Hematopoietic multipotent progenitor cell treated with erythropoietin and hydrocortisone succinate and interleukin-3 and kit ligand, for 15 days (in vitro differentiated cells): ENCODE measurements around the gene OR9Q1.
"Not testable (repeated sequence)": the region's sequence is repeated elsewhere in the genome, so short reads cannot be mapped to it uniquely, and the experiment has no call there.

Experiments
- DNase-seq: peaks from one replicate; pipeline ENCODE4 v3.0.0-alpha.2; 2015; ENCODE audit warnings: low spot score

OR9Q1 gene, protein sequence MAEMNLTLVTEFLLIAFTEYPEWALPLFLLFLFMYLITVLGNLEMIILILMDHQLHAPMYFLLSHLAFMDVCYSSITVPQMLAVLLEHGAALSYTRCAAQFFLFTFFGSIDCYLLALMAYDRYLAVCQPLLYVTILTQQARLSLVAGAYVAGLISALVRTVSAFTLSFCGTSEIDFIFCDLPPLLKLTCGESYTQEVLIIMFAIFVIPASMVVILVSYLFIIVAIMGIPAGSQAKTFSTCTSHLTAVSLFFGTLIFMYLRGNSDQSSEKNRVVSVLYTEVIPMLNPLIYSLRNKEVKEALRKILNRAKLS

DNA sequence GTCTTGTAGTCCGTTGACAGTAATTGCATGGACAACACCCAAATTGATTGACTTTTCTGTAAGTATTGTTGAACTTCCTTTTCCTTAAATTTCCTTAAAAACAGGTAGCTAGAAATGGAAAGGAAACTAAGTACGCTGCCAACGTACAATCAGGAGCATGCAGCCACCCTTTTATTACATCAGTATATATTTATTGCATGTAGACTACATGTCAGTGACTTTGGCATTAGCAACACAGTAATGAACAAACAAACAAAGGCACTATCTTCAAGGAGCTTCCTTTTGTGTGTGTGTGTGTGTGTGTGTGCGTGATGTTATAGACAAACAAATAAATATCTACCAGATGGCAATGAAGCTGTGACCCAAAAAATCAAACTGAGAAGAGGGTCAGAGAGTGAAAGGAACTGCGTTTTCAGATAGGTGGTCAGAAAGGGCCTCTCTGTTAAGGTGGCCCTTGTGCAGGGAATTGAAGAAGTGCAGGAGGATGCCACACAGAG lies at the start of gene OR9Q1:
TSS of gene OR9Q1 (plus strand) at position 447 of the 497 bp plus-strand sequence. CDS start 155,564 bp downstream, outside the sequence.
- DNase-seq: no peak

DNA sequence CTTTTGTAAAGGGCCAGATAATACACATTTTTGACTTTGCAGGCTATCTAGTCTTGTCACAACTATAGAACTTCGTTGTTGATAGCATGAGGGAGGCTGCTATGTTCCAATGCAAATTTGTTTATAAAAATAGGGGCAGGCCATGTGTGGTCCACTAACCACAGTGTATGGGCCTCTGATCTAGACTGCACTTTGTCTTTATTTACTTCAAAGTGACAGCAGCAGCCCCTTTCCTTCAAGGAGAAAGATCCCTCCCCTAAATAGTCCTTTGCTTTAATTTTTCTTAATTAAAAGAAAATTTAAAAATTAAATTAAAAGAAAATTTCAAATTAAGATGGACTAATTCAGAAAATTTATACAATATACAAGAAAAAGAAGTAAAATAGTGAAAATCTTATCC lies 49.5 kb upstream of the OR9Q1 start:
- no peak for DNase-seq

DNA sequence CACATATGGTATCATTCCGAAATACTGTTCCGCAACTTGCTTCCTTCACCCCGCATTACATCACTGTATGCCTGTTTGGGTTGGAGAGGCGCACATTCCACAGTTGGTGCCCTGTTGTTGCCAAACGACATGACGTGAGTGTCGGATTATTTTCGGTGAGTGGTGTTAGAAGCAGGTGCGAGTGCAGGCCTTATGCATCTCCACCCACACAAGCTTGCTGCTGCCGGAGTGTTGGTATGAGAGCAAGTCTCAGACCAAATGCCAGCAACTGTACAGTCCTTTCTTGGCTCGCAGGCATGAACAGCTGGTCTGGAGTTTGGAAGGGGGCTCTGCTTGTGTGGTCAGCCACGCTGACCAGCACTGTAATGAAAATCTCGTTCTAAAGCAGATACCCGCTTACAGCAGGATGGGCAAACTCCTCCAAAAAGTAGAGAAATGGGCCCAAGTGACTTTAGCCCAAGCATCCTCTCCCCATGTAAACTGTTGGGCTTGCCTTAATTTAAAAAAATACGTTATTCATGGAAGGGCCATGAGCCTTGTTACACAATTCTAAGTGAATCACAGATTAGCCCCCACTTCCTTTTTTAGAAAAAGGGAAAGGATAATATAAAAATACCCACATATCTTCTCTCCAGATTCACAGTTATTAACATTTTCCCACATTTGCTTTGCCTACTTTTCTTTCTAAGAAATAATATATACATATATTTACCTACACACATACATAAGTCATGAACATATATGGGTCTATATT lies 48.7 kb upstream of the OR9Q1 start:
- no peak for DNase-seq

DNA sequence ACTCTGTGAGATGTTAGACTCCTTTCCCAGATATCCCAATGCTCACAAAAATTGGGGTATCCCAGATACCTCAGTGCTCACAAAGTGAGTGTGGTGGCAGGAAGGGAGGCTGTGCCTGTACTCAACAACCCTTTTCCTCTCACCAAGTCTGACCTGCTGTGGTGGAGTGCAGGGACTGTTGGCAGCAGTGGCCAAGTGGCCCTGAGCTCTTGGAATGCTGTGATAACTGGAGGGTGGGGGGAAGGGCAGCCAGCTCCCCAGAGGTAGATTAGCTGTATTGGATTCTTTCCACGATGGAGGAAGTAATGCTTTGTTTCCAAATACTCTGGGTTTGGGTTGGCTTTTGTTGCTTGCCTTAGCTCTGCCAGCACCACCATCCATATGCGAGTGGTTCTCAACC lies 46.0 kb upstream of the OR9Q1 start:
- no peak for DNase-seq

DNA sequence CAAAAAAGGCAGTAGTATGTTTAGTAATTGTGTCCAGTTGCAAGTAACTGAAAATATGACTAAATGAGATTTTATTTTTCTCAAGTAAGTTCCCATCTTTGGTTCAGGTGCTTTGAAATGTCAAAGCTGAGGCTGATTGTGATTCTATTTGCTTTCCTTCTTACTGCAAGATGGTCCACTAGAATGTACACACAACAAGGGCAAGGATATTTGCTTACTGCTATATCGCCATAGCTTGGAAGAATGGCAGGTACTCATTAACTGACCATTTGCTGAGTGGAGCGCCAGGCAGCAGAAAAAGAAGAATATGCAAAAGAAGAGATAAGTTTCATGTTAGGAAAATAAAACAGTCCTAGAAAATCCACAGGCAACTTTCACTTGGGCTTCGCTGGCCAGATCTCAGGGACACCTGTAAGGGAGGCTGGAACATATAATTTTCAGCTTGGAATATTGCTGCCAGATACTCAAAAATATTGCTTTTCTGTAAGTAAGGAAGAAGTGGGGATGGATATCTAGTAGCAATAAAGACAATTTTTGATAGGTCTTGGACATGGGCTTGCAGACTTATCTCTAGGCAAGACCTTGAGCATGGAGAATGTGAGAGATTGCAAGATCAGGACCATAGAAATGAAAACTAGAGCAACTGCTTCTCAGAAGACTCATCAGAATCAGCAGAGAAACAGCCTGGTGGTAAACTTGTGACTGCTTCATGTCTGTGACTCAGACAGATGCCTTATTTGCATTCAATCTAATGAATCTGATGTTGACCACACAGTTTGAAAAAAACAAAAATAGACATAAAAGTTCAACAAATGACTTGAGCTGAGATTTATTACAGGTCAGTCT lies 44.8 kb upstream of the OR9Q1 start:
- DNase-seq: no peak

DNA sequence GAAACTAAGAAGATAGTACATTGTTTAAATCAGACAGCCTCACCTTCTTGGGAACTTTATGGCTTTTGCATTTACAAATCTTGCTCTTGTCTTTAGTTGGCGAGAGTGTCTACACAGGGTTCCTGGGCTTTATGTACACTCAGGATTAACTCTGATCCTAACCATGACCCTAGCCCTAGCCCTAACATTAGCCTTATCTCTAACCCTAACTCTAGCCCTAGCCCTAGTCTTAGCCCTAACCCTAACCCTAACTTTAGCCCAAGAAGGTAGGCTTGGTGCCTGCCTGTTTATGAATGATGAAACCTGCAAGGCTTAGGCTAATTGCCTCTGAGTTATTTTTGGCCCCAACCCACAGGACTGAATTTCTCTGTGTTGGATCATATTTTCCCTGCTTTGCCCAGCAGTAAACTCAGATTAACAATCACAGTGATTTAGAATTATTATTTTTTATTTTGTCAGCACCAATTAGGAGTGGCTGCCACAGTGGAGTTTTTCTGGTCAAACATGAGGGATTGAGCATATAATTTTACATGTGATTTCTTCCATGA lies 44.1 kb upstream of the OR9Q1 start:
- no peak for DNase-seq

DNA sequence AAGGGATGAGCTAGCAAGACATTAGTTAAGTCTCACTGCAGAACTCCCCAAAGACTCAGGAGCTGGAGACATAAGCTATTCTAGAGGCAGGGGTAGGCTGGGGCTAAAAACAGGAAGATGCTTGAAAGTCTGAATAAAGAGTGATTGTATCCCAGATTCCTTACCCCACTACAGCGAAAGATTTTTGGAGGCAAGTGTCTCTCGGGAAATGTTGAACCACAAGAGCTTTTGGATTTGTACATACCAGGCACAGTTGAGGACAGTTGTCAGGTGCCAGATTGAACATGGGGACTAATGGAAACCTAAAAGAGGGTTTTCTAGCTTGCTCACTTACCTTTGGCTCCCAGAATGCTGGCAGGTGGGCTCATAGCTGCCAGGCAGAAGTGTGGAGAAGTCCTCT lies 43.5 kb upstream of the OR9Q1 start:
- DNase-seq: no peak

DNA sequence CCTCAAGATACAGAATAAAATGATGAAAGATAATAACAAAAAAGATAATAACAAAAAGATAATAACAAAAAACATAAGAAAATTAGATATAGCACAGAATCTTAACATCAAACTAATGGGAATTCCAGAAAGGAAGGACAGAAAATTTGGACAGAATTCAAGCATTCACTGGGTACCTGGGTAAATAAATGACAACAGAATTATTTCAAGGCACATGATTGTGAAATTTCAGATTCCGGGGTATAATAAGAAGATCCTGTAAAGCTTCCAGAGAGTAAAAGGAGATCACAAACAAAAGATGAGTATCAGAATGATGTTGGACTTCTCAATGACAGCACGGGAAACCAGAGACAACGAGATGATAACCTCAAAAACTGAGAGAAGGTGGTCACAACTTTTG lies 42.1 kb upstream of the OR9Q1 start:
- DNase-seq: no peak

DNA sequence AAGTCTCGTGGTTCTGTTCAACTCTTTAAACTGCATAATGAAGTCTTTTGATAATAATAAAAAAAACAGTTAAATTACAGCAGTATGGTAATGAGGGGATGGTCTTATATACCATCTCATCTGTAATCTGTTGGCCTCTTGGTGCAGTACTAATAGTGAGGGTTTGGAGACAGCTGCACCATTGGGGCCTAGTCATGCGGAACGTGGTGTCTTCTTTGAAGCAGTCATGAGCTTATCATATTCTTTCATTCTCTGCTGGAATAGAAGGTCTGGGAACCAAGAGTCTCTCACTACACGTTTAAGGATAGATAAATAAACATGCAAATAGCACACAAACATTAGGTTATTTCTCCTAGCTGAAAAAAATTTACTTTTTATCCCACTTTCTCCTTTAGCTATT lies 40.9 kb upstream of the OR9Q1 start:
- no peak for DNase-seq

DNA sequence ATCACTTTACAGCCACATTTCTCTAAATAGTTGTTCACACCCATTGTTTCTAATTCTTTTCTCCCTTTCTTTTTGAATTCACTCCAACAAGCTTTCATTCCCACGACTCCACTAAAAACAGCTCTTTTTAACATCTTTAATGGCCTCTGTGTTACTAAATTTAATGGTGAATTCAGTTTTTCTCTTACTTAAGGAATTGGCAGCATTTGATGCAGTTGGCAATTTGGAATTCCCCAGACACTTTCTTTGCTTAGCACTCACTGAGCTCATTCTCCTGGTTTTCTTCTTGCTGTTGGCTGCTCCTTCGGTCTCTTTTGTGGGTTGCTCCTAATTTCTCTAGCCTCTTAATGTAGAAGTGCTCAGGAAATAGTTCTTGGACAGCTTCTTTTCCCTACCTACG lies 40.5 kb upstream of the OR9Q1 start:
- DNase-seq: no peak

DNA sequence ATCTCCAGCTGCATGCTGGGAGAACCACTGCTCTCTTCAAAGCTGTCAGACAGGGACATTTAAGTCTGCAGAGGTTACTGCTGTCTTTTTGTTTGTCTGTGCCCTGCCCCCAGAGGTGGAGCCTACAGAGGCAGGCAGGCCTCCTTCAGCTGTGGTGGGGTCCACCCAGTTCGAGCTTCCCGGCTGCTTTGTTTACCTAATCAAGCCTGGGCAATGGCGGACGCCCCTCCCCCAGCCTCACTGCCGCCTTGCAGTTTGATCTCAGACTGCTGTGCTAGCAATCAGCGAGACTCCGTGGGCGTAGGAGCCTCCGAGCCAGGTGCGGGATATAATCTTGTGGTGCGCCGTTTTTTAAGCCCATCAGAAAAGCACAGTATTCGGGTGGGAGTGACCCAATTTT lies 24.2 kb upstream of the OR9Q1 start:
- not testable (repeated sequence) for DNase-seq

DNA sequence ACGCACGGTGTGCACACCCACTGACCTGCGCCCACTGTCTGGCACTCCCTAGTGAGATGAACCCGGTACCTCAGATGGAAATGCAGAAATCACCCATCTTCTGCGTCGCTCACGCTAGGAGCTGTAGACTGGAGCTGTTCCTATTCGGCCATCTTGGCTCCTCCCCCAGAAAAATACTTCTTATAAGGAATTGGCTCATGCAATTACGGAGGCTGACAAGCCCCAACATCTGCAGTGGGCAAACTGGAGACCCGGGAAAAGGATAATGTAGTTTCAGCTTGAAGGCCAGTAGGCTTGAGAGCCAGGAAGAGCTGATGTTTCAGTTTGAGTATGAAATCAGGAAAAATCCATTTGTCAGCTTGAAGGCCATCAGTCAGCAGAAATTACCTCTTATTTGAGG lies 23.7 kb upstream of the OR9Q1 start:
- DNase-seq: not testable (repeated sequence)

DNA sequence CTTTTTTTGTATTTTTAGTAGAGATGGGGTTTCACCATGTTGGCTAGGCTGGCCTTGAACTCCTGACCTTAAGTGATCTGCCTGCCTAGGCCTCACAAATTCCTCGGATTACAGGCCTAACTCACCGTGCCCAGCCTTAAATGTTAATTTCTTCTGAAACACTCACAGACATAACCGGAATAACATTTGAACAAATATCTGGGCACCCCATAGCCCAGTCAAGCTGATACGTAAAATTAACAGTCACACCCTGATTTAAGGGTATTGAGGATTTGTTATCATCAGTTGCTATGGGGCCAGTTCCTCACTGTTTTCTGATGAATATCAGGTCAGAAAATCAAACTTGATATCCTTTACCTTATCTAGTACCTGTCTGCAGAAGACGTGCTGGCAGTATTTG lies 23.0 kb upstream of the OR9Q1 start:
- no peak for DNase-seq

DNA sequence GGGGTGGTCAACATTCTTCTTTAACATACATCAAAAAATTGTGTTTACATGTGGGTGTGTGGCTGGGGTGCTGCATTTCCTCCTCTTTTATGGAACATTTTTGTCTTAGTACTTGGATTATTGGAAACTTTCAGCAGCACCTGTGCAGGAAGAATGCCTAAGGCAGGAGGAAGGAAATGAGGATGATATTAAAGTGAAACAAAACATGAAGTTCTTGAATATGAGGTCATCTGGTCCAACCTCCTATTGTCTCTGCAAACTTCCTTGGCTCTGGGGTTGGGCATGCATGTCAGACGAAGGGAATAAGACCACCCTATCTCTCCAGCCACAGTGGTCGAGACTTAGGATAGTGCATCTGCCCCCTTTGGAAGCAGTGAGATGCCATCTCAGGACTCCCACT lies 20.6 kb upstream of the OR9Q1 start:
- no peak for DNase-seq

DNA sequence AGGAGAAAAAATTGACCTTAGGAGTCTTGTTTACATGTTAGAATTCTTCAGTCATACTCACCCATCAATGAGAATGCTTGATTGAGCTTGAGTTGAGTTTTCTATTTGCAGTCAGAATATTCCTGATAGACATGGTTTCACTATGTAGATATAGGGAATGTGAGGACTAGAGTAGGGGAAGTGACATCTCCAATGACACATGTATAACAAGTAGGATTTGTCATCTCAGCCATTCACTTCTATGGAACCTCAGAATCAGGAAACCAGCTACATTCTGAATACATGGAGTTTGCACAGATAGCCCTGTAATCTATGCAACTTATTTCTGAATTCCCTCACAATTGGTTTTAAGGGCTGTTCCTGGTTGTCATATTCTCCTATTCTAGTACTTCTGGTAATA lies 20.1 kb upstream of the OR9Q1 start:
- no peak for DNase-seq

DNA sequence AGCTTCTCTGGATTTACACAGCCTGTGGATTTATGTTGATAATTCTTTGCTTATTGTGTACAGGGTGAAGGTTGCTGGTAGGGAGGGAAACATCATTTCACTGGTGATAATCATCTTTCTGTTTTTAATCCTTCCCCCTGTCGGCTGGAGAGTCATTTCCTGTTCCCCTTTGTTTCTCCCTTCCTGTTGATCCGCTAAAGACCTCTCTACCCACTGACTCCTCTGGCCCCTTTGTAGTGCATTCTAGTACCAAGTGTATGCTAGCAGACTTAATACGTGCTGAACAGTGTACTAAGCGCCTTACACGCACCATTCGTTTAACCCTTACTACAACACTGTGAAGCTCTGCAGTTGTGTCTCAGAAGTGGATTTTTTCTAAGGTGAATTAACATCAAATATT lies 19.0 kb upstream of the OR9Q1 start:
- DNase-seq: no peak

DNA sequence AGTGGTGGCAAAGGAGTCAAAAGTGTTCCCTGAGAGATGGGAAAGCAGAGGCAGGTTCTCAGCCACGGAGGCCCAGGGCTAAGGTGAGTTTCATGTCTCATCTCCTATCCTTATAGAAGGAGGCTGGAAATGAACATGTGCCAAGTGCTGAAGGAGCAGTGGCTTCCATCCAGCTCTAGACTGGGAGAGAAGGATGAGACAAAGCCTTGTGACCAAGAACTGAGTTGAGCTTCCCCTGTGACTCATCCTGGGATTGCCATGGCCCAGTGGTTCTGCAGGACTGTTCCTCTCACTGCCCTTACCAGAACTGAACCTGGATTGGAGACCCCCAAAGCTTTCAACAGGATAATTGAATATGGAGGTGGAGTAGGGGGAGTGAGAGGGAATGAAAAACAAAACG lies 16.7 kb upstream of the OR9Q1 start:
- no peak for DNase-seq

DNA sequence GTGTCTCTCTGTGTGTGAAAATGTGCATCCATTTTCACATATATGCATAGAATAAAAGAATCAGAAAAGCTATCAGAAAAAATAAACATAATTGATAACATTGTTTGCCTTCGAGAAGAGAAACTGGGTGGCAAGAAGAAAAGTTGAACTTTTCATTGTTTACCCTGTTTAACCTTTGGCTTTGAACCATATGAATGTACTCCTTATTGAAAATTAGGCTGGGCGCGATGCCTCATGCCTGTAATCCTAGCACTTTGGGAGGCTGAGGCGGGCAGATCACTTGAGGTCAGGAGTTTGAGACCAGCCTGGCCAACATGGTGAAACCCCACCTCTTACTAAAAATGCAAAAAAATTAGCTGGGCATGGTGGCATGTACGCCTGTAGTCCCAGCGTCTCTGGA lies 11.9 kb upstream of the OR9Q1 start:
- no peak for DNase-seq

DNA sequence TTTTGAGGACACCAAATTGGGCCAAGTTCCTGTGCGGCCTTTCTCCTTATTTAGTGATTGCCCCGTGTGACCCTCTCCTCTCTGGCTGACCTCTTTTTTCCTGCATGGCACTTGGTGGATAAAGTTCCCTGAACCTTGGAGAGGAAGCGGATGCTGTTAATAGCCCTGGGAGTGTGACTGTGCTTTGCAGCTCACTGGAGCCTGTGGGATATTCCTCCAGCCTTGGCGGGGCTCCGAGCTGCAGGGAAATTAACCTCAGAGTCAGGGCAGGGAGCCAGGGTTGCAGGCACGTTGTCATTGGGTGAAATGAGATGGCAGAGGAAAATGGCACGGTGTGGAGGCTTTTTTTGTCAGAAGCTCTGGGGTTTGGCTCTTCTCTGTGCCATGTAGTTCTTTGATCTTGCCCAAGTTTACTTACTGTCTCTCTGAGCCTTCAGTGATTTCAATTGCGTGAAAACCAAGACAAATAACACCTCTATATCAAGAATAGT lies 965 bp downstream of the OR9Q1 start:
- DNase-seq: no peak

DNA sequence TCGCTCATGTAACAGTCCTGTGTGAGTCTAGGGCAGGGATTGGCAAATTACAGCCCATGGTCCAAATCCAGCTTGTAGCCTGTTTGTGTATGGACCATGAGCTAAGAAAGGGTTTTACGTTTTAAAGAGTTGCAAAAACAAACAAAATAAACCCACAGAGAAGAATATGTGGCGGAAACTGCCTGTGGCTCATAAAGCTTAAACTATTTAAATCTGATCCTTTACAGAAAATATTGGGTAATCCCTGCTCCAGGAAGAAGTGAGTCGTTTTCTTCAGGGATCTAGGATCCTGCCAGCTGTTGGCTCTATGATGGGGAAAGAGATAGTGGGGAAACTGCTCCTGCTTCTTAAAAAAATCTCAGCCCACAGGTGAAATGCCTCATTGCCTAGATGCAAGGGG lies 3.7 kb downstream of the OR9Q1 start:
- DNase-seq: no peak

DNA sequence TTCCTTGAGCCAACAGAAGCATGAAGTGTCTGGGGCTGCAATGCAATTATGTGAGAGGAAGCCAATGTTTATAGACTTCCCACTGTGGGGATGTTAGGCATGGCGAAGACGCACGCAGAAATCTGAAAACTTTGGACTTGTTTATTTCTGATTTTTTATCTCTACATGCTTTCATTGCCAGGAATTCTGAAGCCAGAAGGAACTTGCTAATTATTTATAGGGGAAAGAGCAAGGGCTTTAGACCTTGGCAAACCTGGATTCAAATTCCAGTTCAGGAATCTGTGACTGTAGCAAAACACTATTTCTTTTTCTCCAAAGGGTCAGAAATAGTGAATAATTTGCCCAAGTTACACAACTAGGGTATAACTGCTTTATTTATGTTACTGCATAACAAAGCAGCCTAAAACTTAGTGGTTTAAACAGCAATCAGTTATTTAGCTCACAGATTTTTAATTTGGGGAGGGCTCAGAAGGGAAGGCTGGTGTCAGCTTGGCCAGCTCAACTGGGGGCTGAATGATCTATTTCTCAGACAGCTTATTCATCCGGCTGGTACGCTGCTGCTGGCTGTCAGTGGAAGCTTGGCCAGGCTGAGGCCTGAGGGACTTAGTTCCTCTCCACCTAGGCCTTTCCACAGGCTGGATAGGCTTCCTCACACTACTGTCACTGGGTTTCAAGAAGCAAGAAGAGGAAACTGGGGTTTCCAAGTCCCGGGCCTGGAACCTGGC lies 5.2 kb downstream of the OR9Q1 start:
- no peak for DNase-seq

DNA sequence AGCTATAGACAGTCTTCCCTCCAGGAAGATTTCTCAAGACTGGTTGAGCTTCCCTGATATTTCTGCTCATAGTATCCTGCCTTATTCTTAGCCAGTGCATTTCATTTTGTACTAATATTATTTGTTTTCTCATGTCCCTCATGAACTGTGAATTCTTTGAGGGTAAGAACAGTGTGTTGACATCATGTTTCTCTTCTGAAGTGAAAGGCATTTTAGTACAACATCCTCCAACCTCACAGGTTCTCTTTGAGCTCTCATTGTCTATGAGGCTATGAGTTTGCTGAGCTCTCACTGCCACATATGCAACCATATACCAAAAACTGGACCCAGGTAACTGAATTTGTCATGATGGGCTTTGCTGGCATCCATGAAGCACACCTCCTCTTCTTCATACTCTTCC lies 7.0 kb downstream of the OR9Q1 start, which contains the start of gene OR6Q1:
TSS of gene OR6Q1 (plus strand) at position 301 of the 400 bp plus-strand sequence. CDS start at position 301, 0 bp downstream.
- no peak for DNase-seq
